ENCODE data around the gene SBSN. TPM values are rescaled to one million over a fixed set of nuclear protein-coding genes. Genes with fewer than 3 reads are reported as not detected.

The SBSN gene
- total and polyA plus RNA-seq, 4 donors = not detected

DNA sequence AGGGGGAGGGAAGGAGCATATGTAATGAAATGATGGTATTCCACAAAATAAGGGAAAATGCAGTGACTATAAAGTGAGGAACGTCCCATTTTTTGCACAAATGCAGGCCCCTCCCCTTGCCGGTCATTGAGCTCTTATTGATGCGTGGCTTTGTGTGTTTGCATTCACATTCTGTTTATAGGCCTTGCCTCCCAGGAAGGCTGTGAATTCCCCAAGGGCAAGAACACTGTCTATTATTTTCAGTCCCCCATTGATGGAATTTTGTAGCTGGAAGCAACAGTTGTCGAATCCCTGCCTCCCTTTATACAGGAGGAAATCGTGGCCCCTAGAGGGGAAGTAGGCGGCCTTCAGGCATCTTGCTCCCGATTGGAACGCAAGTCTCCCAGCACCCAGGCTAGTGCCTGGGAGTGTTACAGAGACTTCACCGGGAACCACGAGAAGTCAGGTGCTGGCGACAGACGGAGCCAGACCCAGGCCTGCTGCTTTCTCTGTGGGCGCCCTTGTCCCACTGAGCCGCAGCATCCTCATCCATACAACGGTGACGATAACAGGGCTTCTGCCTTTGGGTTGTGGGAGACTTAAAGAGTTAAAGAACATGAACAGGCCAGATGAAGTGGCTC is 6.9 kb downstream of the SBSN start:
- no peaks in the 10 kb centered on the region for H3K9me3 ChIP-seq (ENCODE audit: control insufficient read depth in 4 of 4, low read length in 3 of 4)
- TF ChIP-seq EGR1 (IDR thresholded peaks at IDR 0.05; ENCODE audit: low read depth in 2 of 2) (no peak), JUND (IDR thresholded peaks at IDR 0.05) (no peak), HNF4A (conservative IDR thresholded peaks at IDR 0.05) (no peak), HNF4G (IDR thresholded peaks at IDR 0.05) (no peak), FOXA2 (IDR thresholded peaks at IDR 0.05) (no peak), NR2F2 (IDR thresholded peaks at IDR 0.05) (no peak), RAD21 (IDR thresholded peaks at IDR 0.05) (no peak), TAF1 (conservative IDR thresholded peaks at IDR 0.05) (no peak), GABPA (IDR thresholded peaks at IDR 0.05 in 1 of 2, conservative IDR thresholded peaks at IDR 0.05 in 1 of 2) (no peak), REST (IDR thresholded peaks at IDR 0.05) (no peak), RXRA (IDR thresholded peaks at IDR 0.05) (no peak), SP1 (IDR thresholded peaks at IDR 0.05) (no peak), YY1 (IDR thresholded peaks at IDR 0.05) (no peak)
- TF ChIP-seq, protein P1, sequence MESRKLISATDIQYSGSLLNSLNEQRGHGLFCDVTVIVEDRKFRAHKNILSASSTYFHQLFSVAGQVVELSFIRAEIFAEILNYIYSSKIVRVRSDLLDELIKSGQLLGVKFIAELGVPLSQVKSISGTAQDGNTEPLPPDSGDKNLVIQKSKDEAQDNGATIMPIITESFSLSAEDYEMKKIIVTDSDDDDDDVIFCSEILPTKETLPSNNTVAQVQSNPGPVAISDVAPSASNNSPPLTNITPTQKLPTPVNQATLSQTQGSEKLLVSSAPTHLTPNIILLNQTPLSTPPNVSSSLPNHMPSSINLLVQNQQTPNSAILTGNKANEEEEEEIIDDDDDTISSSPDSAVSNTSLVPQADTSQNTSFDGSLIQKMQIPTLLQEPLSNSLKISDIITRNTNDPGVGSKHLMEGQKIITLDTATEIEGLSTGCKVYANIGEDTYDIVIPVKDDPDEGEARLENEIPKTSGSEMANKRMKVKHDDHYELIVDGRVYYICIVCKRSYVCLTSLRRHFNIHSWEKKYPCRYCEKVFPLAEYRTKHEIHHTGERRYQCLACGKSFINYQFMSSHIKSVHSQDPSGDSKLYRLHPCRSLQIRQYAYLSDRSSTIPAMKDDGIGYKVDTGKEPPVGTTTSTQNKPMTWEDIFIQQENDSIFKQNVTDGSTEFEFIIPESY (IDR thresholded peaks at IDR 0.05) = no peak
- TF ChIP-seq, protein P2, sequence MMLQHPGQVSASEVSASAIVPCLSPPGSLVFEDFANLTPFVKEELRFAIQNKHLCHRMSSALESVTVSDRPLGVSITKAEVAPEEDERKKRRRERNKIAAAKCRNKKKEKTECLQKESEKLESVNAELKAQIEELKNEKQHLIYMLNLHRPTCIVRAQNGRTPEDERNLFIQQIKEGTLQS (IDR thresholded peaks at IDR 0.05) = no peak
- TF ChIP-seq, protein P3, sequence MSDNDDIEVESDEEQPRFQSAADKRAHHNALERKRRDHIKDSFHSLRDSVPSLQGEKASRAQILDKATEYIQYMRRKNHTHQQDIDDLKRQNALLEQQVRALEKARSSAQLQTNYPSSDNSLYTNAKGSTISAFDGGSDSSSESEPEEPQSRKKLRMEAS (IDR thresholded peaks at IDR 0.05) = no peak
- no peak for DNase-seq (ENCODE audit: low spot score)
- H3K27ac ChIP-seq (ENCODE audit: low read depth in 1 of 2, low read length in 2 of 2) = no peak overlapping the region
- WGBS = 76% methylated on average over 16 of the region's 16 CpGs
- peaks cover 0 to 3% (median 0%) of the 10 kb centered on the region in 4 donors for H3K27me3 ChIP-seq (ENCODE audit: control insufficient read depth in 4 of 4, insufficient read depth in 4 of 4, low read length in 3 of 4)
- no peak overlapping the region for H3K4me3 ChIP-seq (ENCODE audit: low read depth in 1 of 3, low read length in 3 of 3)
- no peak overlapping the region for H3K9ac ChIP-seq (ENCODE audit: low read depth in 1 of 2, low read length in 2 of 2)
- H3K36me3 ChIP-seq (ENCODE audit: control insufficient read depth in 4 of 4, insufficient read depth in 3 of 4, low read depth in 1 of 4, low read length in 3 of 4) = no peaks in the 10 kb centered on the region
- no peaks in the 10 kb centered on the region for H3K4me1 ChIP-seq (ENCODE audit: control insufficient read depth in 4 of 4, insufficient read depth in 4 of 4, low read length in 3 of 4)

DNA sequence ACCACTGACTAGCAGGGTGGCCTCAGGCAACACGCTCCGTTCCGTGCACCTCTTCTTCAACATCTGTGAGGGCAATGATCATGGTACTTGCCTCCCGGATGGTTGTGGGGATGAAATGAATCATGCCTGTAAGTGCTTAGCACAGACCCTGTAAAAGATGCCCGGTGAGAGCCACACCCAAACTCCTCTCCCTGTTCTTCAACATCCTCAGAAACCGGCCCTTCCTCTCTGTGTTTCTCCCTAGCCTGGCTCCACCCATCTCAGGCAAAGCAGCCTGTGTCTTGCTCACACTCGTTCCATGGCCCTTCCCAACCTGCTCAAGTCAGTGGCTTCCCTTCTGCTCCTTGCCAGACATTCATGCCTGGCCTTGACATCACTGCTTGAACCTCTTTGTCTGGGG is 8.8 kb downstream of the SBSN start:
- Histone ChIP-seq H3K27ac (ENCODE audit: low read depth in 1 of 2, low read length in 2 of 2) (no peak overlapping the region), H3K36me3 (ENCODE audit: control insufficient read depth in 4 of 4, insufficient read depth in 3 of 4, low read depth in 1 of 4, low read length in 3 of 4) (no peaks in the 10 kb centered on the region), H3K4me3 (ENCODE audit: low read depth in 1 of 3, low read length in 3 of 3) (no peak overlapping the region), H3K9ac (ENCODE audit: low read depth in 1 of 2, low read length in 2 of 2) (no peak overlapping the region), H3K9me3 (ENCODE audit: control insufficient read depth in 4 of 4, low read length in 3 of 4) (no peaks in the 10 kb centered on the region), H3K4me1 (ENCODE audit: control insufficient read depth in 4 of 4, insufficient read depth in 4 of 4, low read length in 3 of 4) (no peaks in the 10 kb centered on the region), H3K27me3 (ENCODE audit: control insufficient read depth in 4 of 4, insufficient read depth in 4 of 4, low read length in 3 of 4) (no peaks in the 10 kb centered on the region)
- TF ChIP-seq SP1 (IDR thresholded peaks at IDR 0.05) = no peak
- TF ChIP-seq, protein P1 (IDR thresholded peaks at IDR 0.05) = no peak
- TF ChIP-seq EGR1 (IDR thresholded peaks at IDR 0.05; ENCODE audit: low read depth in 2 of 2) = no peak
- TF ChIP-seq REST (IDR thresholded peaks at IDR 0.05) = no peak
- TF ChIP-seq, protein P2 (IDR thresholded peaks at IDR 0.05) = no peak
- no peak for TF ChIP-seq GABPA (IDR thresholded peaks at IDR 0.05 in 1 of 2, conservative IDR thresholded peaks at IDR 0.05 in 1 of 2)
- TF ChIP-seq, protein P3 (IDR thresholded peaks at IDR 0.05) = no peak
- TF ChIP-seq RAD21 (IDR thresholded peaks at IDR 0.05) = no peak
- TF ChIP-seq YY1 (IDR thresholded peaks at IDR 0.05) = no peak
- TF ChIP-seq TAF1 (conservative IDR thresholded peaks at IDR 0.05) = no peak
- no peak for TF ChIP-seq HNF4G (IDR thresholded peaks at IDR 0.05)
- no peak for TF ChIP-seq HNF4A (conservative IDR thresholded peaks at IDR 0.05)
- TF ChIP-seq JUND (IDR thresholded peaks at IDR 0.05) = no peak
- TF ChIP-seq FOXA2 (IDR thresholded peaks at IDR 0.05) = no peak
- no peak for TF ChIP-seq FOXA1 (IDR thresholded peaks at IDR 0.05)
- DNase-seq (ENCODE audit: low spot score) = no peak
- WGBS = 61% methylated on average over 7 of the region's 7 CpGs
